Vagina (tissue), 2 donors: ENCODE data around the gene MICAL3. TPM values are rescaled to one million over a fixed set of nuclear protein-coding genes. Genes with fewer than 3 reads are reported as not detected.

Experiments
- DNase-seq, 2 donors: peaks; one replicate each; pipeline ENCODE4 v3.0.0-alpha.2; 2017; ENCODE audit errors: extremely low spot score in 2 of 2
- H3K27ac ChIP-seq: fragments of 200-600 bp; sonication (generic); one replicate; pipeline ENCODE4 v1.5.1; 2019
- H3K27me3 ChIP-seq: fragments of 200-600 bp; sonication (generic); one replicate; pipeline ENCODE4 v1.5.1; 2019
- H3K36me3 ChIP-seq, 2 donors: fragments of 200-600 bp; sonication (generic); one replicate each; pipeline ENCODE4 v1.5.1; 2017 to 2019
- H3K4me1 ChIP-seq: fragments of 200-600 bp; sonication (generic); one replicate; pipeline ENCODE4 v1.5.1; 2019
- H3K4me3 ChIP-seq, 2 donors: fragments of 200-600 bp; sonication (generic); 1 replicate in 1 of 2; 2 replicates in 1 of 2; pipeline ENCODE4 v1.5.1; 2016 to 2019
- H3K9me3 ChIP-seq: fragments of 200-600 bp; sonication (generic); one replicate; pipeline ENCODE4 v1.5.1; 2019
- POLR2A ChIP-seq, 2 donors: fragments of 450-650 bp; IDR thresholded peaks; one replicate each; pipeline ENCODE4 v1.6.1; 2017; ENCODE audit warnings: antibody characterized with exemption in 2 of 2, mild to moderate bottlenecking in 2 of 2, moderate library complexity in 2 of 2
- POLR2AphosphoS5 ChIP-seq, 2 donors: sonication (generic); formaldehyde crosslinking; IDR thresholded peaks; one replicate each; pipeline ENCODE4 v1.9.0; 2017; ENCODE audit warnings: antibody characterized with exemption in 2 of 2, mild to moderate bottlenecking in 2 of 2, low read depth in 1 of 2; ENCODE audit not compliant: insufficient read depth in 1 of 2
- intact Hi-C: fragments of 100-400 bp; cut with DNase I; formaldehyde crosslinking; loops from one replicate; pipeline ENCODE4 v1.15.1; 2023
- total RNA-seq: library from RNA; depleted of rRNA; stranded (reverse); fragments of >200 nt; gene quantifications from one replicate; pipeline ENCODE4 v1.2.3, GENCODE V29; 2016
- TF ChIP-seq, protein P1 (sequence below), 3 experiments: fragments of 450-650 bp in 2 of 3; fragments of 200-600 bp in 1 of 3; sonication (generic) in 1 of 3; IDR thresholded peaks; one replicate each; pipeline ENCODE4 v1.5.1; 2017 to 2019; ENCODE audit warnings: antibody characterized with exemption in 3 of 3, mild to moderate bottlenecking in 2 of 3, moderate library complexity in 2 of 3

The MICAL3 gene
- total RNA-seq, 1 donor from 2014 or later: 35.1 TPM

DNA sequence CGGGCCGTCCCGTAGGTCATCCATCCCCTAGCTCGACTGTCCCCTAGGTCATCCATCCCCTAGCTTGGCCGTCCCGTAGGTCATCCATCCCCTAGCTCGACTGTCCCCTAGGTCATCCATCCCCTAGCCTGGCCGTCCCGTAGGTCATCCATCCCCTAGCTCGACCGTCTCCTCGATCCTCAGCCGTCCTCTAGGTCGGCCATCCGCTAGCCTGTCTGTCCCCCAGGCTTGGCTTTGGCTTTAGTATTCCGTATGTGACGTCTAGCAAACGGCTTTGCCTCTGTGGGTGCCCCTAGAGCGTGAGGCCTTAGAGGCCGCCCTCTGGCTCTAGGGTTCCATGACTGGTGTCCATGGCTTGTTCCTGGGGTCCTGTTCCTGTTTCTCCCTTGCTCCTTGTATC lies 209.5 kb downstream of the MICAL3 start:
- no peak for DNase-seq
- peaks cover 0 to 29% of the 10 kb centered on the region in 2 donors for H3K36me3 ChIP-seq
- H3K27me3 ChIP-seq: no peaks in the 10 kb centered on the region
- intact Hi-C loops: no loop called here
- H3K4me1 ChIP-seq: no peaks in the 10 kb centered on the region
- H3K4me3 ChIP-seq: no peak overlapping the region
- H3K9me3 ChIP-seq: no peaks in the 10 kb centered on the region
- no peak overlapping the region for H3K27ac ChIP-seq
- TF ChIP-seq POLR2A (IDR thresholded peaks at IDR 0.05) (no peak), POLR2AphosphoS5 (IDR thresholded peaks at IDR 0.05; ENCODE audit: insufficient read depth in 1 of 2, low read depth in 1 of 2) (no peak)
- TF ChIP-seq, protein P1, sequence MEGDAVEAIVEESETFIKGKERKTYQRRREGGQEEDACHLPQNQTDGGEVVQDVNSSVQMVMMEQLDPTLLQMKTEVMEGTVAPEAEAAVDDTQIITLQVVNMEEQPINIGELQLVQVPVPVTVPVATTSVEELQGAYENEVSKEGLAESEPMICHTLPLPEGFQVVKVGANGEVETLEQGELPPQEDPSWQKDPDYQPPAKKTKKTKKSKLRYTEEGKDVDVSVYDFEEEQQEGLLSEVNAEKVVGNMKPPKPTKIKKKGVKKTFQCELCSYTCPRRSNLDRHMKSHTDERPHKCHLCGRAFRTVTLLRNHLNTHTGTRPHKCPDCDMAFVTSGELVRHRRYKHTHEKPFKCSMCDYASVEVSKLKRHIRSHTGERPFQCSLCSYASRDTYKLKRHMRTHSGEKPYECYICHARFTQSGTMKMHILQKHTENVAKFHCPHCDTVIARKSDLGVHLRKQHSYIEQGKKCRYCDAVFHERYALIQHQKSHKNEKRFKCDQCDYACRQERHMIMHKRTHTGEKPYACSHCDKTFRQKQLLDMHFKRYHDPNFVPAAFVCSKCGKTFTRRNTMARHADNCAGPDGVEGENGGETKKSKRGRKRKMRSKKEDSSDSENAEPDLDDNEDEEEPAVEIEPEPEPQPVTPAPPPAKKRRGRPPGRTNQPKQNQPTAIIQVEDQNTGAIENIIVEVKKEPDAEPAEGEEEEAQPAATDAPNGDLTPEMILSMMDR (IDR thresholded peaks at IDR 0.05): no peak

DNA sequence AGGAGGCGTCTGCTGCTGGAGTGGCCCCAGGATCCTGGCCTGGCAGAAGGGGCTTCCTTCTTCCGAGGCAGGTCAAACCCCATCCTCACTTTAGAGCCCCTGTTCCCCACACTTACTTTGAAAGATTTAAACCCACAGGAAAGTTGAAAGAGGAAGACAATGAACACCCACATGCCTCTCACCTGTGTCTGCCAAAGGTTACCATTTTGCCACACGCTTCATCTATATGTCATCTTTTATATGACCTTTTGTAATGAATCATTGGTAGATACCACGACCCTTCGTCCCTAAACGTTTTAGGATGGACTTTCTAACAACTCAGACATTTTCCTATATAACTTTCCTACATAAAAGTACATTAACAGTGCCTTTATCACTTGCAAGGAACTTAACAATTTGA lies 210.3 kb downstream of the MICAL3 start:
- no peak overlapping the region for H3K27ac ChIP-seq
- no peaks in the 10 kb centered on the region for H3K4me1 ChIP-seq
- peaks cover 0 to 33% of the 10 kb centered on the region in 2 donors for H3K36me3 ChIP-seq
- no peak for DNase-seq
- H3K9me3 ChIP-seq: no peaks in the 10 kb centered on the region
- no peak overlapping the region for H3K4me3 ChIP-seq
- H3K27me3 ChIP-seq: no peaks in the 10 kb centered on the region
- TF ChIP-seq, protein P1 (IDR thresholded peaks at IDR 0.05): no peak
- no peak for TF ChIP-seq POLR2AphosphoS5 (IDR thresholded peaks at IDR 0.05; ENCODE audit: insufficient read depth in 1 of 2, low read depth in 1 of 2)
- TF ChIP-seq POLR2A (IDR thresholded peaks at IDR 0.05): no peak
- intact Hi-C loops: no loop called here

DNA sequence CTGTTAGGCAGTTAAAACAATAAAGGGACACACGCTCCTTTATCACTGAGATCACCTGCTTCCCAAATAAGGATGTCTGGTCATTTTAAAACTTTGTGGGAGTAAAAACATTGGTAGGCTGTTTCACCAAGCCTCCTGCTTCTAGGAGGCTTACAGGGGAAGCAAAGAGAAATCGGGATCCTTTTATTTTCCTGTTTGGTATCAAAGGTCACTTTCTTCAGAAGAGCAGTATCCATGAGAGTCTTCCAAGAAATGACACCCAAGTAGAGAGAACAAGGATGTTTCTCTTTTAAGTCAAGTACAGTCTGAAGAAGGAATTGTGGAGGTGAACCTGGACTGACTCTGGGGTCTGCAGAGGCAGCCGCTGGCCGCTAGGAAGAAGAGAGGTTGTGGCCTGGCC lies 213.2 kb downstream of the MICAL3 start:
- intact Hi-C loops: no loop called here
- Histone ChIP-seq H3K27ac (no peak overlapping the region), H3K4me3 (no peak overlapping the region), H3K4me1 (no peaks in the 10 kb centered on the region), H3K36me3 (peaks cover 0 to 33% of the 10 kb centered on the region in 2 donors), H3K27me3 (no peaks in the 10 kb centered on the region), H3K9me3 (no peaks in the 10 kb centered on the region)
- TF ChIP-seq POLR2A (IDR thresholded peaks at IDR 0.05) (no peak), POLR2AphosphoS5 (IDR thresholded peaks at IDR 0.05; ENCODE audit: insufficient read depth in 1 of 2, low read depth in 1 of 2) (no peak)
- TF ChIP-seq, protein P1 (IDR thresholded peaks at IDR 0.05): no peak
- no peak for DNase-seq

DNA sequence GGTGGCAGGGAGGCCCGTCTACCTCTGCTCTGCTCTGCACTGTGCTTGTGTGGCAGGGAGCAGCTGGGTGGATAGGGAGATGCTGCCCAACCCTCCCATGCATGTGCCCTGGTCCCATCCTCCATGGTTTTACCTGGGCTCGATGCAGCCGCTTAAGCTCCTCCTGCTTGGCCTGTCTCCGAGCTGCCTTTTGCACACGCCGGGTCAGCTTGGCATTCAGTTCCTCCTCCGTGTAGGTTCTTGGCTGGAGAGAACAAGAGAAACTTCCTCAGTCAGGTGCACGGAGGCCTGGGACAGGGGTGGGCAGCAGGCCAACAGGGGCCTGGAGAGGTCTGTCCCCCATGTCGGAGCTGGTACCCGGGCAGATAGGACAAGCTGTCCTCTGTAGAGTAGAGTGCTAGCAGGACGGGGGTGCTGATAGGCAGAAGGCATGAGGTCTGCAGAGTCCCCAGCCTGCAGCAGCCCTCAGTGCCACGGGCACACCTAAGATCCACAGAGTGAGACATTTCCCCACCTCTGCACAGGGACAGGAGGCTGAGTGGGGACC lies 213.7 kb downstream of the MICAL3 start:
- DNase-seq: no peak
- H3K36me3 ChIP-seq: peaks cover 0 to 29% of the 10 kb centered on the region in 2 donors
- intact Hi-C loops: no loop called here
- no peak overlapping the region for H3K27ac ChIP-seq
- no peak overlapping the region for H3K4me3 ChIP-seq
- H3K9me3 ChIP-seq: no peaks in the 10 kb centered on the region
- no peaks in the 10 kb centered on the region for H3K27me3 ChIP-seq
- no peaks in the 10 kb centered on the region for H3K4me1 ChIP-seq
- TF ChIP-seq POLR2AphosphoS5 (IDR thresholded peaks at IDR 0.05; ENCODE audit: insufficient read depth in 1 of 2, low read depth in 1 of 2) (no peak), POLR2A (IDR thresholded peaks at IDR 0.05) (no peak)
- TF ChIP-seq, protein P1 (IDR thresholded peaks at IDR 0.05): no peak

DNA sequence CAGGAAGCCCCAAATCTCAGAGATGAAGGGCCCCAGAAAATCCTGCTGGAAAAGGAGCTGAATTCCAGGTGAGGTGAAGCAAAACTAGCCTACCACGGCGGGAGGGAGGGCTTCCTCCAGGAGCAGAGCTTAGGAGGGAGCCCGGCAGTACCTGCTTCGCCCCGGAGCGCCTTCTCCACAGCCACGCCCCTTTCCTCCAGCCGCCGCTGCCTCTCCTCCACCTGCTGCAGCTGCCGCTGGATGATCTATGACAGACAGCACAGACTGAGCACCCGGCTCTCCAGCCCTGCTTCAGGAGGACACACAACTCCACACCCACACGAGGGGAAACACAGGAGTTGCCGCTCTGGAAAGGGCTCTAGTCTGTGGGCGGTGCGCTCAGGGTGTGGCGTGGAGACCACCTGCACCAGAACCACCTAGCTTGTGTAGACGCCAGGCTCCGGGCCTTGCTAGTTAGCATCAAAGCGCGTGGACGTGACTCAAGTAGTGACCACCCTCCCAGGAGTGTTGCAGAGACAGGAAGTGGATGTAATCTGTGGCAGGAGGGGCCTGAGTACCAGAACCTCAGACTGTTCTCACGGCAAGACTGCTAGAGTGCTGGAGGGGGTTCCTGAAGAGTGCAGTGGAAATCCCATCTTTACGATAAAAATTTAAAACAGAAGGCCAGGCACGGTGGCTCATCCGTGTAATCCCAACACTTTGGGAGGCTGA lies 215.5 kb downstream of the MICAL3 start:
- intact Hi-C loops: no loop called here
- H3K4me1 ChIP-seq: no peaks in the 10 kb centered on the region
- no peaks in the 10 kb centered on the region for H3K9me3 ChIP-seq
- H3K4me3 ChIP-seq: no peak overlapping the region
- no peak for DNase-seq
- H3K27ac ChIP-seq: no peak overlapping the region
- peaks cover 0 to 37% of the 10 kb centered on the region in 2 donors for H3K36me3 ChIP-seq
- no peak for TF ChIP-seq POLR2AphosphoS5 (IDR thresholded peaks at IDR 0.05; ENCODE audit: insufficient read depth in 1 of 2, low read depth in 1 of 2)
- TF ChIP-seq, protein P1 (IDR thresholded peaks at IDR 0.05): no peak
- no peak for TF ChIP-seq POLR2A (IDR thresholded peaks at IDR 0.05)
- H3K27me3 ChIP-seq: no peaks in the 10 kb centered on the region
